ENCODE data around the gene DRG2.

The DRG2 gene

GRCh38 chr17:18143044-18143936, 55.5 kb downstream of the DRG2 start:
- no peak overlapping the region for H2AFZ ChIP-seq
- H3K4me1 ChIP-seq, result no peaks in the 10 kb centered on the region
- H3K4me2 ChIP-seq (ENCODE audit: low read length), result no peak overlapping the region
- H3K9ac ChIP-seq, result no peak overlapping the region
- H3K4me3 ChIP-seq (ENCODE audit: low read depth, low read length), result no peak overlapping the region
- H3K9me3 ChIP-seq (ENCODE audit: control insufficient read depth, low read length), result no peaks in the 10 kb centered on the region
- no peak overlapping the region for H3K27ac ChIP-seq
- TF ChIP-seq, protein P1, sequence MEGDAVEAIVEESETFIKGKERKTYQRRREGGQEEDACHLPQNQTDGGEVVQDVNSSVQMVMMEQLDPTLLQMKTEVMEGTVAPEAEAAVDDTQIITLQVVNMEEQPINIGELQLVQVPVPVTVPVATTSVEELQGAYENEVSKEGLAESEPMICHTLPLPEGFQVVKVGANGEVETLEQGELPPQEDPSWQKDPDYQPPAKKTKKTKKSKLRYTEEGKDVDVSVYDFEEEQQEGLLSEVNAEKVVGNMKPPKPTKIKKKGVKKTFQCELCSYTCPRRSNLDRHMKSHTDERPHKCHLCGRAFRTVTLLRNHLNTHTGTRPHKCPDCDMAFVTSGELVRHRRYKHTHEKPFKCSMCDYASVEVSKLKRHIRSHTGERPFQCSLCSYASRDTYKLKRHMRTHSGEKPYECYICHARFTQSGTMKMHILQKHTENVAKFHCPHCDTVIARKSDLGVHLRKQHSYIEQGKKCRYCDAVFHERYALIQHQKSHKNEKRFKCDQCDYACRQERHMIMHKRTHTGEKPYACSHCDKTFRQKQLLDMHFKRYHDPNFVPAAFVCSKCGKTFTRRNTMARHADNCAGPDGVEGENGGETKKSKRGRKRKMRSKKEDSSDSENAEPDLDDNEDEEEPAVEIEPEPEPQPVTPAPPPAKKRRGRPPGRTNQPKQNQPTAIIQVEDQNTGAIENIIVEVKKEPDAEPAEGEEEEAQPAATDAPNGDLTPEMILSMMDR (IDR thresholded peaks at IDR 0.05), result no peak
- H3K79me2 ChIP-seq, result no peaks in the 10 kb centered on the region
- no peaks in the 10 kb centered on the region for H3K27me3 ChIP-seq (ENCODE audit: control insufficient read depth, insufficient read depth, low read length)
- no peaks in the 10 kb centered on the region for H3K36me3 ChIP-seq (ENCODE audit: control insufficient read depth, insufficient read depth, low read length)

DNA sequence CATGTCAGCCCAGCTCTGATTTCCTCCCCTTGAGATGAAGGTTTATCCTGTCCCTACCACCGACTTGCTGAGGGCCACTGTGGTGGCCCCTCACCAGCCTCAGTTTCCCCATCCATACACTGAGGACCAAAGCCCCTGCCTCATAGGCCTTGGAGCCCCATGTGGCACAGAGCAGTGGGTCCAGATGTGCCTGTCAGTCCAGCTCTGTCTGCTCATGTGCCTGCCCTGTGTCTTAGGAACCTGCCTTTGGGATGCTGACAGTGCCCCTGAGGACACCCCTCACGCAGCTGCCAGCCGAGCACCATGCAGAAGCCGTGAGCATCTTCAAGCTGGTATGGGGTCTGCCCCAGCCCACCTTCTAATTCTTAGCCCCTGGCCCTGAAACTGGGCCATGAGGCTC, 56.5 kb downstream of the DRG2 start:
- no peaks in the 10 kb centered on the region for H3K9me3 ChIP-seq (ENCODE audit: control insufficient read depth, low read length)
- H2AFZ ChIP-seq, result no peak overlapping the region
- no peak overlapping the region for H3K27ac ChIP-seq
- H3K4me2 ChIP-seq (ENCODE audit: low read length), result no peak overlapping the region
- H3K79me2 ChIP-seq, result no peaks in the 10 kb centered on the region
- H3K4me1 ChIP-seq, result no peaks in the 10 kb centered on the region
- no peak overlapping the region for H3K9ac ChIP-seq
- no peak overlapping the region for H3K4me3 ChIP-seq (ENCODE audit: low read depth, low read length)
- TF ChIP-seq, protein P1 (IDR thresholded peaks at IDR 0.05), result no peak
- no peaks in the 10 kb centered on the region for H3K36me3 ChIP-seq (ENCODE audit: control insufficient read depth, insufficient read depth, low read length)
- no peaks in the 10 kb centered on the region for H3K27me3 ChIP-seq (ENCODE audit: control insufficient read depth, insufficient read depth, low read length)

- Histone ChIP-seq H3K36me3 (ENCODE audit: control insufficient read depth, insufficient read depth, low read length) (no peaks in the 10 kb centered on the region), H3K9me3 (ENCODE audit: control insufficient read depth, low read length) (no peaks in the 10 kb centered on the region), H3K4me2 (ENCODE audit: low read length) (no peak overlapping the region), H3K79me2 (no peaks in the 10 kb centered on the region), H3K4me3 (ENCODE audit: low read depth, low read length) (no peak overlapping the region), H3K27me3 (ENCODE audit: control insufficient read depth, insufficient read depth, low read length) (no peaks in the 10 kb centered on the region), H3K9ac (no peak overlapping the region), H2AFZ (no peak overlapping the region), H3K4me1 (no peaks in the 10 kb centered on the region), H3K27ac (no peak overlapping the region)
- TF ChIP-seq, protein P1 (IDR thresholded peaks at IDR 0.05), result no peak
Measured at GRCh38 chr17:18144855-18145254, 57.1 kb downstream of the DRG2 start.

GRCh38 chr17:18145811-18146210, 58.1 kb downstream of the DRG2 start:
- Histone ChIP-seq H3K79me2 (no peaks in the 10 kb centered on the region), H3K4me2 (ENCODE audit: low read length) (no peak overlapping the region), H3K9ac (no peak overlapping the region), H3K27ac (no peak overlapping the region), H2AFZ (no peak overlapping the region), H3K9me3 (ENCODE audit: control insufficient read depth, low read length) (no peaks in the 10 kb centered on the region), H3K27me3 (ENCODE audit: control insufficient read depth, insufficient read depth, low read length) (no peaks in the 10 kb centered on the region), H3K4me3 (ENCODE audit: low read depth, low read length) (no peak overlapping the region), H3K36me3 (ENCODE audit: control insufficient read depth, insufficient read depth, low read length) (no peaks in the 10 kb centered on the region), H3K4me1 (no peaks in the 10 kb centered on the region)
- TF ChIP-seq, protein P1 (IDR thresholded peaks at IDR 0.05), result no peak

GRCh38 chr17:18146259-18146658, 58.5 kb downstream of the DRG2 start:
- no peak overlapping the region for H3K4me2 ChIP-seq (ENCODE audit: low read length)
- H3K4me1 ChIP-seq, result no peaks in the 10 kb centered on the region
- no peaks in the 10 kb centered on the region for H3K36me3 ChIP-seq (ENCODE audit: control insufficient read depth, insufficient read depth, low read length)
- H3K27me3 ChIP-seq (ENCODE audit: control insufficient read depth, insufficient read depth, low read length), result no peaks in the 10 kb centered on the region
- H3K79me2 ChIP-seq, result no peaks in the 10 kb centered on the region
- TF ChIP-seq, protein P1 (IDR thresholded peaks at IDR 0.05), result no peak
- no peak overlapping the region for H3K9ac ChIP-seq
- H3K4me3 ChIP-seq (ENCODE audit: low read depth, low read length), result no peak overlapping the region
- no peak overlapping the region for H3K27ac ChIP-seq
- no peak overlapping the region for H2AFZ ChIP-seq
- H3K9me3 ChIP-seq (ENCODE audit: control insufficient read depth, low read length), result no peaks in the 10 kb centered on the region

Data from parathyroid adenoma (tissue), 2 donors.